GM13977 (cell line): Measurements from ENCODE around the gene EVL.

Experiments
- DNase-seq: peaks from one replicate; pipeline ENCODE4 v3.0.0; 2012; ENCODE audit warnings: low spot score
- CTCF ChIP-seq: IDR thresholded peaks from 2 replicates; pipeline ENCODE4 v1.5.1; 2012; ENCODE audit warnings: mild to moderate bottlenecking, control low read depth; ENCODE audit not compliant: insufficient read depth; ENCODE audit errors: extremely low read depth, missing control alignments
- in situ Hi-C: fragments of 300-500 bp; cut with MboI; formaldehyde crosslinking; loops from one replicate; pipeline ENCODE4 v1.12.0; 2022; ENCODE audit warnings: low sequenced_read_pairs, low pct_unique_long_range_greater_than_20kb, mixed read lengths, inconsistent platforms; ENCODE audit not compliant: unreplicated experiment

Gene EVL

DNA sequence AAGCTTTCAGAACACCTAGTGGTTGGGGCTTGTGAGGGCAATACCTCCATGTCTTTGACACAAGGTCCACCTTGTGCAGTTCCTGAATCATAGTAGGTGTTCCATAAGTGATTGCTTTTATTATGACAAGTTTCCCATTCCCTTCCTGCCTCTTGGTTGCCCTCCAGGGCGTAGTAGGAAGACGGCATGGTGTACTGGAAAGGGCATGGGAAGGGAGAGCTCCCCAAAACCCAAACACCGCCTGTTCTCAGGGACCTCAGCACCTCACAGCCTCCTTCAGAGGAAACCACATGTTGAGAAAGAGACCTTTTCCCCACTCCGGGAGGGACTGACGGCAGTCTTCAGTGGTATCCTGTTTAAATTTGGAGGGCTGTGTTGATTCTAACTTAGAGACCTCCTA lies 21.1 kb downstream of the EVL start:
- in situ Hi-C loops: no loop called here
- TF ChIP-seq CTCF: no peak

GRCh38 chr14:100088226-100088625 lies 23.0 kb downstream of the EVL start:
- no peak for TF ChIP-seq CTCF
- DNase-seq: no peak
- in situ Hi-C loops: no loop called here

More for the DNA sequence above, 21.1 kb downstream of the EVL start:
- DNase-seq: no peak

DNA sequence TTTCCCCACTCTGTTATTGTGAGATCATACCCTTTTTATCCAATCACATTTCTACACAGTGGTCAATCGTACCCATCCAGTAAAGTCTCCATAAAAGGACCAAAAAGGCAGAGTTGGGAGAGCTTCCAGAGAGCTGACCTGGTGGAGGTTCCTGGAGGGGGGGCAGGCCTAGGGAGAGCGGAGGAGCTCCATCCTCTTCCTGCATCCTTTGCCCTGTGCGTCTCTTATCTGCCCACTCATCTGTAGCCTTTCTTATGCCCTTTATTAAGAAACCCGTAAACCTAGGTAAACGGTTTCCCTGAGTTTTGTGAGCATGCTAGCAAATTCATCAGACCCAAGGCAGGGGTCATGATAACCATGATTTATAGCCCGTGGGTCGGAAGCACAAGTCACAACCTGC lies 26.2 kb downstream of the EVL start:
- TF ChIP-seq CTCF: no peak
- in situ Hi-C loops: no loop called here
- no peak for DNase-seq

DNA sequence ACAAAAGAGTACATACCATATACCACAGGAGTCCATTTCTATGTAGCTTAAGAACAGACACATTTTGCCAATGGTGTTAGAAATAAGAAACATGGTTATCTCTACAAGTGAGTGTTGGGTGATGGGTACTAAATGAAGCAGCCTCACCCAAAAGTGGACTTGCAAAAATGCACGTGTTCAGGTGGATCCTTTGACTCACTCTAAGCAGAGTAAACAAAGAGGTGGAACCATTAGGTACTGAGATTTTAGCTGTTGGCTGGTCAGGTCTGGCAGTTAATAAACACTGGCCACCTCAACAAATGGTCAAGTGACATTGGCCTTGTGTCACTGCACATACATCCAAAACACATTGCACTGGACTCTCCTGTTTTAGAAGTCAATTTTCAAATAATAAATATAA lies 27.6 kb downstream of the EVL start:
- in situ Hi-C loops: no loop called here
- TF ChIP-seq CTCF: no peak

DNA sequence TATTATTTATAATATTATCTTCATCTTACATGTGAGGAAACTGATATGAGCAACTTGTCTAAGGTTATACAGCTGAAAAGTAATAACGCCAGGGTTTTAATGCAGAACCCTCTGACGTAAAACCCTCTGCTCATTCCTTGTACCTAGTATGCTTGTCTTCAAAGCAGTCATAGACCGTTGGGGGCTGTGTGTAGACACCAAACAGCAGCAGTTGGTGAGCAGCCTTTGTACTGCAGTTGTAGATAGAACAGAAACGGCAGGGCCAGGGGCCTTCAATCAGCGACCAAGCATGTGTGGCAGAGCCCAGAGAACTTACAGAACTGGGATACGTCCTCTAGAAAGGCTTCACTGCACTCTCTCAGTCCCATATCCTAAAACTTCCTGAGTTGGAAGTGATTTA lies 28.1 kb downstream of the EVL start:
- no peak for DNase-seq
- TF ChIP-seq CTCF: no peak
- in situ Hi-C loops: no loop called here

More for the DNA sequence above, 27.6 kb downstream of the EVL start:
- DNase-seq: no peak

DNA sequence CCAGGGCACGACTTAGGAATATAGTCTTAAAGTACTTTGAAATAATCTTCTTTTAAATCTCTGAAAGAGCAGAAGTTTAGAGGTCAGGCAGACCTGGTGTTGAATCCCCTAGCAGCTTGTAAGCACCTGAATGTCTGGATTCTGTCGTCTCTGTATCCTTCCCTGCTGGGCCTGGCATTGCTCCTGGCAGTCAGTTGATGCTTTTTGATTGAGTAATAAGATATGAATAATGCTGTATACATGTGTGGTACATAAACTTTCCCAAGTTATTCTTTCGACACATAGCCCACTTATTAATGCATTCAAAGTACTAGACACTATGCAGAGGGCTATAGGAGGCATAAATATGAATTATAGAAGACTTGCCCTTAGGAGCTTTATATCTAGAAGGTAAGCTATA lies 31.4 kb downstream of the EVL start:
- no peak for DNase-seq
- in situ Hi-C loops: no loop called here
- TF ChIP-seq CTCF: no peak

GRCh38 chr14:100098171-100098570 lies 32.9 kb downstream of the EVL start:
- no peak for DNase-seq
- in situ Hi-C loops: no loop called here
- no peak for TF ChIP-seq CTCF
